Esophagus squamous epithelium (tissue), 4 donors: ENCODE data around the gene CADM1.

Source experiments
- CTCF ChIP-seq, 6 experiments: fragments of 450-650 bp in 4 of 6; fragments of 200-600 bp in 2 of 6; sonication (generic) in 2 of 6; IDR thresholded peaks; one replicate each; pipeline ENCODE4 v1.5.1; 2016 to 2019; ENCODE audit warnings: antibody characterized with exemption in 6 of 6, mild to moderate bottlenecking in 4 of 6, moderate library complexity in 4 of 6
- POLR2A ChIP-seq, 4 donors: fragments of 450-650 bp; IDR thresholded peaks; one replicate each; pipeline ENCODE4 v1.6.1; 2017; ENCODE audit warnings: antibody characterized with exemption in 4 of 4, mild to moderate bottlenecking in 4 of 4, moderate library complexity in 3 of 4

- no peak for TF ChIP-seq POLR2A (IDR thresholded peaks at IDR 0.05)
- TF ChIP-seq CTCF (IDR thresholded peaks at IDR 0.05) = no peak
These were observed 240.2 kb downstream of the CADM1 start for GRCh38 chr11:115263799-115264656.
